ENCODE data around the gene CFAP410.

- TF ChIP-seq EZH2 (IDR thresholded peaks at IDR 0.05; ENCODE audit: borderline replicate concordance, low read length) = no peak
- no peak for TF ChIP-seq CTCF (IDR thresholded peaks at IDR 0.05; ENCODE audit: low read length)
These were observed 13.6 kb downstream of the CFAP410 start for GRCh38 chr21:44325386-44326271.
